Endothelial cell of umbilical vein (primary cell): ENCODE results near the gene MAGEC3. TPM values are rescaled to one million over a fixed set of nuclear protein-coding genes. Genes with fewer than 3 reads are reported as not detected.

Source experiments
- BruUV-seq: library from RNA; stranded (reverse); fragments of 400-500 nt; replicated peaks from 2 replicates; lab custom pipeline; 2021; lab: Mats Ljungman, UMichigan
- CTCF ChIA-PET: fragments of 300-600, 350-600 bp; sonication (Branson Sonifier 250); formaldehyde crosslinking; loops from one replicate; lab custom pipeline; 2021; ENCODE audit warnings: antibody characterized with exemption, inconsistent platforms; lab: Charles Lee
- POLR2A ChIA-PET: fragments of 300-600, 350-600 bp; sonication (Branson Sonifier 250); formaldehyde crosslinking; loops from one replicate; lab custom pipeline; 2021; ENCODE audit warnings: antibody characterized with exemption, inconsistent platforms; lab: Charles Lee
- DNase-seq: peaks from one replicate; pipeline ENCODE4 v3.0.0-alpha.2; 2011; ENCODE audit warnings: low read depth, low spot score
- FAIRE-seq: peaks from 2 replicates; lab custom pipeline; 2011; peaks lifted over from hg19 to GRCh38; lab: Jason Lieb, UNC
- H2AFZ ChIP-seq: 2 replicates; pipeline ENCODE4 v1.6.0; 2012; ENCODE audit warnings: low read depth, low read length, control low read depth, inconsistent platforms
- H3K27ac ChIP-seq: 2 replicates; pipeline ENCODE4 v1.5.1; 2011; ENCODE audit warnings: low read depth, mild to moderate bottlenecking, control low read depth, low read length, moderate library complexity; ENCODE audit not compliant: insufficient read depth
- H3K27me3 ChIP-seq, 2 experiments: 2 replicates each; pipeline versions ENCODE4 v1.6.0 to v1.6.1; 2011; ENCODE audit warnings: low read length in 2 of 2, mixed read lengths in 1 of 2; ENCODE audit not compliant: control insufficient read depth in 2 of 2, insufficient read depth in 2 of 2
- H3K36me3 ChIP-seq, 2 experiments: 2 replicates in 1 of 2; 3 replicates in 1 of 2; pipeline ENCODE4 v1.5.1; 2011; ENCODE audit warnings: low read length in 2 of 2, mild to moderate bottlenecking in 1 of 2, moderate library complexity in 1 of 2; ENCODE audit not compliant: control insufficient read depth in 2 of 2, insufficient read depth in 2 of 2; ENCODE audit errors: extremely low read depth in 1 of 2
- H3K4me1 ChIP-seq: 3 replicates; pipeline ENCODE4 v1.5.1; 2011; ENCODE audit warnings: mild to moderate bottlenecking, low read length; ENCODE audit not compliant: control insufficient read depth, insufficient read depth; ENCODE audit errors: extremely low read depth
- H3K4me2 ChIP-seq: 2 replicates; pipeline ENCODE4 v1.6.1; 2011; ENCODE audit warnings: low read length, control low read depth, mixed read lengths; ENCODE audit not compliant: insufficient read depth
- H3K4me3 ChIP-seq, 3 experiments: fragments of 200-600 bp in 1 of 3; sonication (generic), shearing (Covaris generic) in 1 of 3; replicated peaks in 1 of 3; 2 replicates each; pipeline ENCODE4 v1.5.1; 2011 to 2016; ENCODE audit warnings: control low read depth in 3 of 3, low read length in 3 of 3, mild to moderate bottlenecking in 2 of 3, inconsistent platforms in 1 of 3, low read depth in 1 of 3, moderate library complexity in 1 of 3; ENCODE audit not compliant: insufficient read depth in 1 of 3
- H3K79me2 ChIP-seq: 2 replicates; pipeline ENCODE4 v1.6.0; 2012; ENCODE audit warnings: low read length, inconsistent platforms; ENCODE audit not compliant: control insufficient read depth, insufficient read depth
- H3K9ac ChIP-seq: replicated peaks from 2 replicates; pipeline ENCODE3; 2011; ENCODE audit warnings: low read length, control low read depth; ENCODE audit not compliant: insufficient read depth; ENCODE audit errors: extremely low read depth
- H3K9me1 ChIP-seq: replicated peaks from 3 replicates; pipeline ENCODE4 v1.6.0; 2011; ENCODE audit warnings: mild to moderate bottlenecking, low read length; ENCODE audit not compliant: control insufficient read depth, insufficient read depth; ENCODE audit errors: extremely low read depth
- H3K9me3 ChIP-seq: replicated peaks from 2 replicates; pipeline ENCODE4 v1.5.1; 2012; ENCODE audit warnings: low read length, inconsistent platforms; ENCODE audit not compliant: control insufficient read depth, insufficient read depth
- H4K20me1 ChIP-seq: replicated peaks from 2 replicates; pipeline ENCODE3; 2011; ENCODE audit warnings: mild to moderate bottlenecking, low read length; ENCODE audit not compliant: control insufficient read depth, insufficient read depth; ENCODE audit errors: extremely low read depth
- EZH2 ChIP-seq: IDR thresholded peaks from 2 replicates; pipeline ENCODE4 v1.6.1; 2012; ENCODE audit warnings: borderline replicate concordance, low read depth, mild to moderate bottlenecking, moderate library complexity, low read length, inconsistent platforms; ENCODE audit not compliant: severe bottlenecking
- FOS ChIP-seq: IDR thresholded peaks from 2 replicates; pipeline ENCODE4 v1.6.1; 2011; ENCODE audit warnings: mild to moderate bottlenecking, low read length, moderate library complexity, borderline replicate concordance; ENCODE audit not compliant: insufficient read depth
- GATA2 ChIP-seq: IDR thresholded peaks from 2 replicates; pipeline ENCODE4 v1.7.0; 2011; ENCODE audit warnings: low read depth, mild to moderate bottlenecking, moderate library complexity, mixed read lengths, low read length; ENCODE audit not compliant: insufficient read length, insufficient read depth
- JUN ChIP-seq: IDR thresholded peaks from 2 replicates; pipeline ENCODE4 v1.6.1; 2011; ENCODE audit warnings: borderline replicate concordance, low read depth; ENCODE audit not compliant: insufficient read length, insufficient read depth
- MYC ChIP-seq: IDR thresholded peaks from one replicate; pipeline ENCODE4 v1.6.1; 2011; ENCODE audit warnings: mild to moderate bottlenecking, low read depth, low read length
- POLR2A ChIP-seq: IDR thresholded peaks from 2 replicates; pipeline ENCODE4 v1.6.1; 2012; ENCODE audit warnings: low read depth, mild to moderate bottlenecking, control low read depth, low read length
- POLR2AphosphoS5 ChIP-seq: IDR thresholded peaks from 2 replicates; pipeline ENCODE4 v1.6.1; 2012; ENCODE audit warnings: low read depth, mild to moderate bottlenecking, control low read depth, low read length, moderate library complexity; ENCODE audit not compliant: insufficient read depth
- dilution Hi-C: fragments of 300-500 bp; cut with MboI; formaldehyde crosslinking; loops from one replicate; pipeline ENCODE4 v1.15.0; 2019; ENCODE audit warnings: low sequenced_read_pairs; ENCODE audit not compliant: extremely low pct_ligation_motif_present
- intact Hi-C: fragments of 100-400 bp; cut with micrococcal nuclease; formaldehyde crosslinking; loops from one replicate; pipeline ENCODE4 v1.10.0; 2022
- polyA plus RNA-seq, 4 experiments: library from polyadenylated mRNA; depleted of rRNA in 3 of 4; stranded (reverse) in 3 of 4; unstranded in 1 of 4; fragments of >200 nt; gene quantifications; 2 replicates each; pipeline versions ENCODE4 v1.2.1 to v1.2.3, GENCODE V29; 2011 to 2012; ENCODE audit warnings: missing spikeins in 1 of 4
- total RNA-seq: library from RNA; stranded (reverse); gene quantifications from 2 replicates; pipeline ENCODE4 v1.2.3, GENCODE V29; 2021
- TF ChIP-seq, protein P1 (sequence below): IDR thresholded peaks from 2 replicates; pipeline ENCODE4 v1.6.1; 2011; ENCODE audit not compliant: insufficient read depth, insufficient read length
- TF ChIP-seq, protein P2 (sequence below), 2 donors: IDR thresholded peaks; 1 replicate in 1 of 2; 2 replicates in 1 of 2; pipeline ENCODE4 v1.5.1; 2011; ENCODE audit warnings: low read length in 2 of 2, mild to moderate bottlenecking in 2 of 2, moderate library complexity in 2 of 2, control low read depth in 1 of 2, inconsistent platforms in 1 of 2, low read depth in 1 of 2; ENCODE audit not compliant: insufficient read depth in 1 of 2; ENCODE audit errors: extremely low read depth in 1 of 2

Gene MAGEC3
- total and polyA plus RNA-seq, 2 donors (not counting 3 experiments of a cell fraction or from before 2014, with no cell fraction given): 0.07 TPM; not detected in 1

DNA sequence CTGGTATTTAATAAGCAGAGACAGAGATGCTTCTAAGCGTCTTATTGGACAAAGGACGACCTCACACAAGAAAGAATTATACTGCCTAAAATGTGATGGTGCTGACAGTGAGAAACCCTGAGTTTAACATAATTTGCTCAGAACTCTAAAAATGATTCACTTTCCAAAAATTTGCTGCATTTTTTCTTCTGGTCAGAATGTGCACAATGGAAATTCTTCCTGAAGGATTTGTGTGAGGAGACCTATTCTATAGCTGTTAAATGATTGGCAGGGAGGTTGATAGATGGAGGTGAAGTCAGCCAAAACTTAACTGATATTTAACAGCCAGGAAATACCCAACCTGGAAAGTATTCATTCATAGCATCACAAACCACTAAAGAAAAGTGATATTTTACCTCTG, 1.7 kb downstream of the MAGEC3 start:
- Histone ChIP-seq H3K79me2 (no peaks in the 10 kb centered on the region), H3K4me1 (no peaks in the 10 kb centered on the region), H4K20me1 (no peaks in the 10 kb centered on the region), H2AFZ (no peak overlapping the region), H3K27ac (no peak overlapping the region), H3K9me3 (no peaks in the 10 kb centered on the region), H3K9me1 (no peaks in the 10 kb centered on the region), H3K27me3 (no peaks in the 10 kb centered on the region), H3K4me3 (no peak overlapping the region), H3K4me2 (no peak overlapping the region), H3K36me3 (no peaks in the 10 kb centered on the region), H3K9ac (no peak overlapping the region)
- POLR2A ChIA-PET: no interaction called here
- CTCF ChIA-PET: no interaction called here
- intact Hi-C loops: no loop called here
- TF ChIP-seq EZH2: no peak
- TF ChIP-seq POLR2A: no peak
- dilution Hi-C loops: no loop called here
- no TSS peak for BruUV-seq
- DNase-seq: no peak
- no peak for FAIRE-seq

DNA sequence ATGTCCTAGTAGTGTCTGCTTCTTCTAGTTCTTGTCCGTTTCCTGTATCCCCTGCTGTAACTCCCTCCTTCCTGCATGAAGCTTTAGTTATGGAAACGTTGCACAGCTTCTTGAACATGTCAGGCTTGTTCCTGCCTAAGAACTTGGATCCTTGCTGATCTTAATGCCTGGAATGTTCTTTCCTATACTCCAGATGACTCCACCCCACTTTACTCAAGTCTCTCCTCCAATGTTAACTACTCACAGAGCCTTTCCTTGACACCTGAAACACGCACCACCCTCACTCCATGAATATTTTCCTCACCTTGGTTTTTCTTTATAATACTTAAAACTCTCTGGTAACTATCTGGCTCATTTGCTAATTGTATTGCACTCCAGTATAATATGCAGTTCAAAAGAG, 19.4 kb downstream of the MAGEC3 start:
- H4K20me1 ChIP-seq: no peaks in the 10 kb centered on the region
- TF ChIP-seq, protein P1, sequence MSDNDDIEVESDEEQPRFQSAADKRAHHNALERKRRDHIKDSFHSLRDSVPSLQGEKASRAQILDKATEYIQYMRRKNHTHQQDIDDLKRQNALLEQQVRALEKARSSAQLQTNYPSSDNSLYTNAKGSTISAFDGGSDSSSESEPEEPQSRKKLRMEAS: no peak
- TF ChIP-seq JUN (no peak), MYC (no peak), FOS (no peak), GATA2 (no peak), POLR2AphosphoS5 (no peak), POLR2A (no peak)
- TF ChIP-seq, protein P2, sequence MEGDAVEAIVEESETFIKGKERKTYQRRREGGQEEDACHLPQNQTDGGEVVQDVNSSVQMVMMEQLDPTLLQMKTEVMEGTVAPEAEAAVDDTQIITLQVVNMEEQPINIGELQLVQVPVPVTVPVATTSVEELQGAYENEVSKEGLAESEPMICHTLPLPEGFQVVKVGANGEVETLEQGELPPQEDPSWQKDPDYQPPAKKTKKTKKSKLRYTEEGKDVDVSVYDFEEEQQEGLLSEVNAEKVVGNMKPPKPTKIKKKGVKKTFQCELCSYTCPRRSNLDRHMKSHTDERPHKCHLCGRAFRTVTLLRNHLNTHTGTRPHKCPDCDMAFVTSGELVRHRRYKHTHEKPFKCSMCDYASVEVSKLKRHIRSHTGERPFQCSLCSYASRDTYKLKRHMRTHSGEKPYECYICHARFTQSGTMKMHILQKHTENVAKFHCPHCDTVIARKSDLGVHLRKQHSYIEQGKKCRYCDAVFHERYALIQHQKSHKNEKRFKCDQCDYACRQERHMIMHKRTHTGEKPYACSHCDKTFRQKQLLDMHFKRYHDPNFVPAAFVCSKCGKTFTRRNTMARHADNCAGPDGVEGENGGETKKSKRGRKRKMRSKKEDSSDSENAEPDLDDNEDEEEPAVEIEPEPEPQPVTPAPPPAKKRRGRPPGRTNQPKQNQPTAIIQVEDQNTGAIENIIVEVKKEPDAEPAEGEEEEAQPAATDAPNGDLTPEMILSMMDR (IDR thresholded peaks at IDR 0.05; ENCODE audit: extremely low read depth in 1 of 2, insufficient read depth in 1 of 2, low read depth in 1 of 2, low read length in 2 of 2): no peak
- no peaks in the 10 kb centered on the region for H3K79me2 ChIP-seq
- FAIRE-seq (no peak), DNase-seq (no peak)
- H3K27me3 ChIP-seq: no peaks in the 10 kb centered on the region
- H3K4me3 ChIP-seq: no peak overlapping the region
- H3K4me1 ChIP-seq: no peaks in the 10 kb centered on the region
- H3K9ac ChIP-seq: no peak overlapping the region
- H3K27ac ChIP-seq: no peak overlapping the region
- intact Hi-C loops: no loop called here
- ChIA-PET POLR2A (no interaction called here), CTCF (no interaction called here)
- dilution Hi-C loops: no loop called here
- H3K36me3 ChIP-seq: no peaks in the 10 kb centered on the region
- H3K4me2 ChIP-seq: no peak overlapping the region
- no TSS peak for BruUV-seq
- no peaks in the 10 kb centered on the region for H3K9me1 ChIP-seq
- no peak overlapping the region for H2AFZ ChIP-seq
- H3K9me3 ChIP-seq: no peaks in the 10 kb centered on the region
